ENCODE results near the gene RUNX1.

The RUNX1 gene

GRCh38 chr21:34812504-34813265 is 236.4 kb downstream of the RUNX1 start:
- H3K4me3 ChIP-seq (ENCODE audit: control insufficient read depth, low read depth, low read length): no peak overlapping the region
- TF ChIP-seq CTCF (IDR thresholded peaks at IDR 0.05; ENCODE audit: control insufficient read depth, insufficient read depth, low read depth, low read length, missing control alignments): no peak
- peak; percentile 79 for DNase-seq (ENCODE audit: low read depth)

- TF ChIP-seq CTCF (IDR thresholded peaks at IDR 0.05; ENCODE audit: control insufficient read depth, insufficient read depth, low read depth, low read length, missing control alignments): no peak
- H3K4me3 ChIP-seq (ENCODE audit: control insufficient read depth, low read depth, low read length): no peak overlapping the region
- no peak for DNase-seq (ENCODE audit: low read depth)
Measured at GRCh38 chr21:34811368-34811767, 237.7 kb downstream of the RUNX1 start.

- no peak overlapping the region for H3K4me3 ChIP-seq (ENCODE audit: control insufficient read depth, low read depth, low read length)
- TF ChIP-seq CTCF (IDR thresholded peaks at IDR 0.05; ENCODE audit: control insufficient read depth, insufficient read depth, low read depth, low read length, missing control alignments): no peak
- no peak for DNase-seq (ENCODE audit: low read depth)
Measured at GRCh38 chr21:34810786-34811185, 238.3 kb downstream of the RUNX1 start.

GRCh38 chr21:34809822-34810221 is 239.3 kb downstream of the RUNX1 start:
- no peak for DNase-seq (ENCODE audit: low read depth)
- no peak for TF ChIP-seq CTCF (IDR thresholded peaks at IDR 0.05; ENCODE audit: control insufficient read depth, insufficient read depth, low read depth, low read length, missing control alignments)
- H3K4me3 ChIP-seq (ENCODE audit: control insufficient read depth, low read depth, low read length): no peak overlapping the region

- H3K4me3 ChIP-seq (ENCODE audit: control insufficient read depth, low read depth, low read length): no peak overlapping the region
- no peak for DNase-seq (ENCODE audit: low read depth)
- no peak for TF ChIP-seq CTCF (IDR thresholded peaks at IDR 0.05; ENCODE audit: control insufficient read depth, insufficient read depth, low read depth, low read length, missing control alignments)
Measured at GRCh38 chr21:34808569-34809204, 240.4 kb downstream of the RUNX1 start.

GRCh38 chr21:34807881-34808568 is 241.1 kb downstream of the RUNX1 start:
- TF ChIP-seq CTCF (IDR thresholded peaks at IDR 0.05; ENCODE audit: control insufficient read depth, insufficient read depth, low read depth, low read length, missing control alignments): no peak
- no peak overlapping the region for H3K4me3 ChIP-seq (ENCODE audit: control insufficient read depth, low read depth, low read length)
- DNase-seq (ENCODE audit: low read depth): peak; percentile 89

Data from AG09309 (cell line).